Measurements from ENCODE around the gene KCNQ1. TPM values are rescaled to one million over a fixed set of nuclear protein-coding genes. Genes with fewer than 3 reads are reported as not detected.
A peak's percentile ranks its signal among the peaks of the same experiment; 100 is the strongest.

KCNQ1 gene
- total and polyA plus RNA-seq, 2 of the 13 experiments (the other 11 are each of a cell fraction or from before 2014, with no cell fraction given) = 0.02 to 0.08 TPM

DNA sequence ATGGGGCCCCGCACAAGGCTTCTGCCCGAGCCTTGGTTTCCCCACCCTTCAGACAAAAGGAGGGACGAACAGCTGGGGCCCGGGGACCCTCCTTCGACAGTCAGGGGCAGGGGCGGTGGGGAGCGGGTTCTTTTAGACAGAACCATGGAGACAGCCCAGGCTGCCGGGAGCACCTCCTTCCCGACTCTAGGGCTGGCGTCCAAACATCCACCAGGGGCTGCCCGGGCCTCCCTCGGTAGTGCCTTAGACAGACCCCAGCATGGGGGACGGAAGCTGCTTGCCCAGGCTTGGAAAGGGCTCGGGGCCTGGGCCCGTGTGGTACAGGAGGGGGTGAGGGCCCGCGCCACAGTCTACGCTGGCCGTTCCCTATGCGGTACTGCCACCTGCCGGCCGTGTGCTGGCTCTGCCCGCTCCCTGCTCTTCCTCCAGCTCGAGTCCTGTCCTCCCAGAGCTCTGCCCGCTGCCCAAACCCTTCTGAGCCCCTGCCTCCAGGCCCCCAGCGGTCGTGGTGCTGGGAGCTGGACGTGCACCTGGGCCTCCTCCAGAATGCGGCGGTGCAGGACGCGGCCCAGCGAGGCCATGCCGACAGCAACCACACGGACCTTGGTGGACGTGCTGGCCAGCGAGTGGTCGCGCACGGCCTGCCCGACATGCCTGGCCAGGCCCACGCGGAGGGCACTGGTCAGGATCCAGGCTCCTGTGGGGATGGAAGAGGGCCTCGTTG, 24.1 kb upstream of the KCNQ1 start (continued):
- TF ChIP-seq, protein P1, sequence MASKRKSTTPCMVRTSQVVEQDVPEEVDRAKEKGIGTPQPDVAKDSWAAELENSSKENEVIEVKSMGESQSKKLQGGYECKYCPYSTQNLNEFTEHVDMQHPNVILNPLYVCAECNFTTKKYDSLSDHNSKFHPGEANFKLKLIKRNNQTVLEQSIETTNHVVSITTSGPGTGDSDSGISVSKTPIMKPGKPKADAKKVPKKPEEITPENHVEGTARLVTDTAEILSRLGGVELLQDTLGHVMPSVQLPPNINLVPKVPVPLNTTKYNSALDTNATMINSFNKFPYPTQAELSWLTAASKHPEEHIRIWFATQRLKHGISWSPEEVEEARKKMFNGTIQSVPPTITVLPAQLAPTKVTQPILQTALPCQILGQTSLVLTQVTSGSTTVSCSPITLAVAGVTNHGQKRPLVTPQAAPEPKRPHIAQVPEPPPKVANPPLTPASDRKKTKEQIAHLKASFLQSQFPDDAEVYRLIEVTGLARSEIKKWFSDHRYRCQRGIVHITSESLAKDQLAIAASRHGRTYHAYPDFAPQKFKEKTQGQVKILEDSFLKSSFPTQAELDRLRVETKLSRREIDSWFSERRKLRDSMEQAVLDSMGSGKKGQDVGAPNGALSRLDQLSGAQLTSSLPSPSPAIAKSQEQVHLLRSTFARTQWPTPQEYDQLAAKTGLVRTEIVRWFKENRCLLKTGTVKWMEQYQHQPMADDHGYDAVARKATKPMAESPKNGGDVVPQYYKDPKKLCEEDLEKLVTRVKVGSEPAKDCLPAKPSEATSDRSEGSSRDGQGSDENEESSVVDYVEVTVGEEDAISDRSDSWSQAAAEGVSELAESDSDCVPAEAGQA (IDR thresholded peaks at IDR 0.05; ENCODE audit: low read depth) = no peak
- TF ChIP-seq, protein P1 (CRISPR knock-in tag; IDR thresholded peaks at IDR 0.05; ENCODE audit: borderline replicate concordance) = no peak
- TF ChIP-seq GFI1 (CRISPR knock-in tag; IDR thresholded peaks at IDR 0.05; ENCODE audit: borderline replicate concordance) = no peak
- TF ChIP-seq, protein P2, sequence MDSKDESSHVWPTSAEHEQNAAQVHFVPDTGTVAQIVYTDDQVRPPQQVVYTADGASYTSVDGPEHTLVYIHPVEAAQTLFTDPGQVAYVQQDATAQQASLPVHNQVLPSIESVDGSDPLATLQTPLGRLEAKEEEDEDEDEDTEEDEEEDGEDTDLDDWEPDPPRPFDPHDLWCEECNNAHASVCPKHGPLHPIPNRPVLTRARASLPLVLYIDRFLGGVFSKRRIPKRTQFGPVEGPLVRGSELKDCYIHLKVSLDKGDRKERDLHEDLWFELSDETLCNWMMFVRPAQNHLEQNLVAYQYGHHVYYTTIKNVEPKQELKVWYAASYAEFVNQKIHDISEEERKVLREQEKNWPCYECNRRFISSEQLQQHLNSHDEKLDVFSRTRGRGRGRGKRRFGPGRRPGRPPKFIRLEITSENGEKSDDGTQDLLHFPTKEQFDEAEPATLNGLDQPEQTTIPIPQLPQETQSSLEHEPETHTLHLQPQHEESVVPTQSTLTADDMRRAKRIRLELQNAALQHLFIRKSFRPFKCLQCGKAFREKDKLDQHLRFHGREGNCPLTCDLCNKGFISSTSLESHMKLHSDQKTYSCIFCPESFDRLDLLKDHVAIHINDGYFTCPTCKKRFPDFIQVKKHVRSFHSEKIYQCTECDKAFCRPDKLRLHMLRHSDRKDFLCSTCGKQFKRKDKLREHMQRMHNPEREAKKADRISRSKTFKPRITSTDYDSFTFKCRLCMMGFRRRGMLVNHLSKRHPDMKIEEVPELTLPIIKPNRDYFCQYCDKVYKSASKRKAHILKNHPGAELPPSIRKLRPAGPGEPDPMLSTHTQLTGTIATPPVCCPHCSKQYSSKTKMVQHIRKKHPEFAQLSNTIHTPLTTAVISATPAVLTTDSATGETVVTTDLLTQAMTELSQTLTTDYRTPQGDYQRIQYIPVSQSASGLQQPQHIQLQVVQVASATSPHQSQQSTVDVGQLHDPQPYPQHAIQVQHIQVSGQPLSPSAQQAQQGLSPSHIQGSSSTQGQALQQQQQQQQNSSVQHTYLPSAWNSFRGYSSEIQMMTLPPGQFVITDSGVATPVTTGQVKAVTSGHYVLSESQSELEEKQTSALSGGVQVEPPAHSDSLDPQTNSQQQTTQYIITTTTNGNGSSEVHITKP (CRISPR knock-in tag; IDR thresholded peaks at IDR 0.05; ENCODE audit: low read depth) = no peak
- TF ChIP-seq NFKB2 (CRISPR knock-in tag; IDR thresholded peaks at IDR 0.05; ENCODE audit: borderline replicate concordance) = no peak
- TF ChIP-seq ZNF83 (CRISPR knock-in tag; IDR thresholded peaks at IDR 0.05; ENCODE audit: borderline replicate concordance) = no peak
- TF ChIP-seq, protein P3, sequence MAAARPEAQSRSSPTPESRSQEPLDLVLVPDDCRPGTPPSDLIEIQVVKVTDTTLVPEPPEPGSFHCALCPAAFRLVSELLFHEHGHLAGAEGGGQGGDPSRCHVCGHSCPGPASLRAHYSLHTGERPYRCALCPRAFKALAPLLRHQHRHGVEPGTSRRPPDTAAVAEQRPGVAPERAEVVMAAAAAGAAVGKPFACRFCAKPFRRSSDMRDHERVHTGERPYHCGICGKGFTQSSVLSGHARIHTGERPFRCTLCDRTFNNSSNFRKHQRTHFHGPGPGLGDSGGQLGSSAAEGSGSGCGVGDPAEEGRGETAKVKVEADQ (CRISPR knock-in tag; IDR thresholded peaks at IDR 0.05; ENCODE audit: borderline replicate concordance) = no peak
- no peak for TF ChIP-seq DPF2 (CRISPR knock-in tag; IDR thresholded peaks at IDR 0.05; ENCODE audit: borderline replicate concordance, low read depth)
- TF ChIP-seq FOXC1 (CRISPR knock-in tag; IDR thresholded peaks at IDR 0.05; ENCODE audit: borderline replicate concordance) = no peak
- TF ChIP-seq ZNF660 (CRISPR knock-in tag; IDR thresholded peaks at IDR 0.05; ENCODE audit: borderline replicate concordance, low read depth) = no peak
- peak; percentile 41; the same call in 1 of the 2 replicates for TF ChIP-seq YEATS4 (CRISPR knock-in tag; IDR thresholded peaks at IDR 0.05; ENCODE audit: borderline replicate concordance)
- no peak for TF ChIP-seq HNF1A (IDR thresholded peaks at IDR 0.05; ENCODE audit: low read depth)
- TF ChIP-seq HNF1A (CRISPR knock-in tag; IDR thresholded peaks at IDR 0.05; ENCODE audit: borderline replicate concordance) = no peak

All from HepG2 (cell line).